Stimulated activated CD8-positive, alpha-beta memory T cell treated with anti-CD3 and anti-CD28 coated beads, Interleukin-15, amount 100 ng/mL, for 4 hours (primary cell): ENCODE results near the gene PHF21A.
"Not testable (repeated sequence)": the region's sequence is repeated elsewhere in the genome, so short reads cannot be mapped to it uniquely, and the experiment has no call there.

ENCODE experiments used
- DNase-seq, 2 donors: peaks; one replicate each; pipeline ENCODE4 v3.0.0-alpha.2; 2020; ENCODE audit warnings: low read depth in 2 of 2

Gene PHF21A

GRCh38 chr11:45904309-45904915 is 216.8 kb downstream of the PHF21A start:
- no peak for DNase-seq

- no peak for DNase-seq
These were observed 218.5 kb downstream of the PHF21A start for GRCh38 chr11:45902452-45903380.

GRCh38 chr11:45901626-45902025 is 219.6 kb downstream of the PHF21A start:
- no peak for DNase-seq

DNA sequence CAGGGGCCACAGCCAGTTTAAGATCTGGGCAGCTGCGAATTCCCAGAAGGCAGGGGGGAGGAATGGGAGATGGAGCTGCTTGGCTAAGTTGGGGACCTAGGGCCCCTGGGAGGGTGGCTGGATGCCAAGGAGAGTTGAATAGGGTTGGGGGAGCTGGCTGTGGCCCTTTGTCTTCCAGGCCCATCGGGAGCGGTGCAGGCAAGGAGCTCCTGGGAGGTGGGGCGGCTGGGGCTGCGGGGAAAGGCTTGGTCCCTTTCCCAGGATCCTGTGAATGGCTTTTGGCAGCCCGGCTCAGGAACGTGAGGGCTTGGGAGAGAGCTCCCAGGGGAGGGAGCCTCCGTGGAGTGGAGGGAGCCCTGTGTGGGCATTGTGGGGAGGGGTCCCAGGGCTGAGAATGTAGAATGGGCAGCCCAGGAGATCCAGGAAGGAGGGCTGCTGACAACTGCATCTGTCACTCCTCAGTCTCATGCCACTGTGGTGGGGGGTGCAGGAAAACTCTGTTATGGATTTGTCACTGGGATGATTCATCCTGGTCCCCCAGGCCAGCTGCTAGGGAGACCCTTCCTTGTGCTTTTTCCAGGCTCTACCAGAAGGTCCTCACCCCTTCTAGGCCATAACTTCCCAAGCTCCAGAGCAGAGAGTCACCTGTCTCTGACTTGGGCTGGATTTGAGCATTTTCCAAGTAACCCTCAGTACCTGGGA is 220.2 kb downstream of the PHF21A start:
- no peak for DNase-seq

DNA sequence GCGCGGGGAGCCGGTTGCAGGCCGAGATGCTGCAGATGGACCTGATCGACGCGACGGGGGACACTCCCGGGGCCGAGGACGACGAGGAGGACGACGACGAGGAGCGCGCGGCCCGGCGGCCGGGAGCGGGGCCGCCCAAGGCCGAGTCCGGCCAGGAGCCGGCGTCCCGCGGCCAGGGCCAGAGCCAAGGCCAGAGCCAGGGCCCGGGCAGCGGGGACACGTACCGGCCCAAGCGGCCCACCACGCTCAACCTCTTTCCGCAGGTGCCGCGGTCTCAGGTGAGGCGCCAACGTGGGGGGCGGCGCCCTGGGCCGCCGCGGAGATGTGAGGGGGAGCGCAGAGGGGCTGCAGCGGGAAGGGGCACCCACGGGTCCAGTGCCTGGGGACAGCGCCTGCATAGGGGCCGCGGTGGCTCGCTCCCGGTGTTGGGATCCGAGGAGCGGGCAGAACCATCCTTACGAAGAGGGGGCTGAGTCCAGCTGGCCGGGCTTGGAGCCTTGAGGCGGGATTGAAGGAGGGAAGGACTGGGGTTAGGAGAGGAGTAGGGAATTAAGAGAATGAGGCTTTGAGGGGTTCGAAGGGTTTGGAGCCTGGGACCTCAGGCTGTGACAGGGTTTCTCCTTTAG is 221.0 kb downstream of the PHF21A start:
- DNase-seq = not testable (repeated sequence)

- peak; percentile 40 to 51 for DNase-seq
These were observed 221.6 kb downstream of the PHF21A start for GRCh38 chr11:45899448-45900174.

DNA sequence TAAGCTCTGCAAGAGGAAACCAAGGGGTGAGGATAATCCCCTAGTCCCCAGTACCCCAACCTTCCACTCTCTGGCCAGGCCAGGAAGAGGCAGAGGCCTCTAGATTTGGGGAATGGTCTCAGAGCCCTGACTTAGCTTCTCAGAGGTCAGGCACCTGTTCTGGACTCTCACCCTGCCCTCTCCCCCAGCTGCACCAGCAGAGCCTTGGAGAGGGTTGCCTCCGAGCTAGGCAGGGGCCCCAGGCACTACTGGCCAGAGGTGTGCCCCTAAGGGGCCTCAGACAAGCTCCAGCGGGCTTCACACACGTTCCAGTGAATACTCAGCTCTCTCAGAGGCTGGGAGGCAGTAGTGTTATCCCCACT is 222.2 kb downstream of the PHF21A start:
- DNase-seq = no peak

GRCh38 chr11:45897556-45897955 is 223.7 kb downstream of the PHF21A start:
- DNase-seq = no peak

- DNase-seq = no peak
These were observed 224.8 kb downstream of the PHF21A start for GRCh38 chr11:45896422-45896984.

GRCh38 chr11:45895553-45896259 is 225.5 kb downstream of the PHF21A start:
- no peak for DNase-seq

- DNase-seq = no peak
These were observed 226.6 kb downstream of the PHF21A start for GRCh38 chr11:45894555-45895247.

DNA sequence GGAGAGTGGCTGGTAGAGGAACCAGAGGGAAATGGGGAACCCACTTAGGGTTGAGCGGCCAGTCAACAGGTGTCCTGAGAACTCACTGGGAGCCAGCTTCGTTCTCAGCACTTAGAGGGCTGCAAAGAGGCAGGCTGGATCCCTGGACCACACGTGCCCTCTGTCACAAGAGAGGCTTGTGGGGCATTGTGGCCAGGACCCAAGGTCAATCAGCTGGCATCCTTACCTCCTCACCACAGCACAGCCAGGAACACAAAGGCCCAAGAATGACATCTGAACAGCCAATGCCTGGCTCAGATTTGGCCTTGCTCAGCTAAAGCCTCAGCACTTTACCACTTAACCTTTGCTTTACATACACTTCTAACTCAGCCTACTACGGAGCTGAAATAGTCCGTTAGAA is 228.4 kb downstream of the PHF21A start:
- no peak for DNase-seq

GRCh38 chr11:45890886-45891550 is 230.2 kb downstream of the PHF21A start:
- DNase-seq = no peak

- no peak for DNase-seq
These were observed 231.3 kb downstream of the PHF21A start for GRCh38 chr11:45889966-45890365.

DNA sequence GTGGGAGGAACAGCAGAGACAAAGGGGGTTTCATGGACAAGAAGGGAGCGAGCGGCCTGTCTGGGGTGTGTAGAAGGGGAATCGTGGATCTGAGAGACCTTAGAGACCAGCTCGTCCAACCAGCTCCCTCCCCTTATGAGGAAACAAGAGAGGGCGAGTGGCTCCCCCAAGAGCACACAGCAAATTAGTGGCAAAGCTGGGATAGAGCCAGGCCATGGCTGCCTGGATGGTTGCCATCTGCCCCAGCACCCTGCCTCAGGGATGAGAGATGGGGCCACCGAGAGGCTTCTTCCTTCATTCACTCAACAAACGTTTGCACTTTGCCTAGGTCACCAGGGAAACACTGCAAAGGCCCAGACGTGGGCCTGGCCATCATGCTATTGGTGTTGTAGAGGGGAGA is 231.7 kb downstream of the PHF21A start:
- no peak for DNase-seq

- DNase-seq = no peak
These were observed 233.7 kb downstream of the PHF21A start for GRCh38 chr11:45887587-45887986.

DNA sequence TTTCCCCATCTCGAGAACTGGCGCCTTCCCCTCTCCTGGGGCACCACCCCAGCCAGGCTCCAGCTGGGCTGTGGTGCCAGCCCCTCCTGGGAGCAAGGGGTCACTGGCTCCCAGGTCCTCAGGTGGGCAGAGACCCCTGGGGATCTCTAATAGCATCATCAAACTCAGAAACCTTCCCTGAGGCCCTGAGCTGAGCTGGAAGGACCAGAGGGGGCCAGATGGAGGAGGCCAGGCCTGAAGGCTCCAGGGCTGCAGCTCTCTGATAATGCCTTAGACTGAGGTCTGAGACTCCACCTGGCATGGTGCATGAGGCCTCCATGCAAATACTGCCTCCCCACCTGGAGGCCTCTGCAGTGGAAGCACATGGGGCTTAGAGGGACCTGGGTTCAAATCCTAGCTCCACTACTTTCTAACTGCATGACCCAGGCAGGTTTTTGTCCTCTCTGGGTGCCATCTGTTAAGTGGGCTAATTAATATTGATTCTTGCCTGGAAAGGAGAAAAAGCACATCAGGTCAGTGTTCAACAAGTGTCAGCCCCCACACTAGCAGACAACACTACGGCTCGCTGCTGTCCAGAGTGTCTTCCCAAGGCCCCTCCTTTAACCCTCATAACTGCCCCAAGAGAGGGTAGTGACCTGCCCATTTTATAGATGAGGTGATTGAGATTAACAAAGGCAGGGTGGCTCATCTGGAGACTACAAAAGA is 234.3 kb downstream of the PHF21A start:
- no peak for DNase-seq

GRCh38 chr11:45885921-45886721 is 235.1 kb downstream of the PHF21A start:
- no peak for DNase-seq
